Measurements from ENCODE around the gene ZCCHC13.
"Not testable (repeated sequence)": the region's sequence is repeated elsewhere in the genome, so short reads cannot be mapped to it uniquely, and the experiment has no call there.

ZCCHC13 gene

GRCh38 chrX:74321191-74321590 is 17.2 kb downstream of the ZCCHC13 start:
- DNase-seq (ENCODE audit: low read depth): no peak
- no peak for TF ChIP-seq CTCF (conservative IDR thresholded peaks at IDR 0.05; ENCODE audit: low read depth, low read length)

GRCh38 chrX:74324131-74324530 is 20.2 kb downstream of the ZCCHC13 start:
- no peak for TF ChIP-seq CTCF (conservative IDR thresholded peaks at IDR 0.05; ENCODE audit: low read depth, low read length)
- DNase-seq (ENCODE audit: low read depth): no peak
- H3K4me3 ChIP-seq (ENCODE audit: low read length): no peak overlapping the region

More at GRCh38 chrX:74321191-74321590, 17.2 kb downstream of the ZCCHC13 start:
- no peak overlapping the region for H3K4me3 ChIP-seq (ENCODE audit: low read length)

GRCh38 chrX:74325130-74326059 is 21.4 kb downstream of the ZCCHC13 start:
- no peak for DNase-seq (ENCODE audit: low read depth)
- no peak overlapping the region for H3K4me3 ChIP-seq (ENCODE audit: low read length)
- peak; percentile 3 for TF ChIP-seq CTCF (conservative IDR thresholded peaks at IDR 0.05; ENCODE audit: low read depth, low read length)

- no peak for TF ChIP-seq CTCF (conservative IDR thresholded peaks at IDR 0.05; ENCODE audit: low read depth, low read length)
- no peak overlapping the region for H3K4me3 ChIP-seq (ENCODE audit: low read length)
- DNase-seq (ENCODE audit: low read depth): no peak
These were observed 34.9 kb downstream of the ZCCHC13 start for GRCh38 chrX:74338852-74339251.

DNA sequence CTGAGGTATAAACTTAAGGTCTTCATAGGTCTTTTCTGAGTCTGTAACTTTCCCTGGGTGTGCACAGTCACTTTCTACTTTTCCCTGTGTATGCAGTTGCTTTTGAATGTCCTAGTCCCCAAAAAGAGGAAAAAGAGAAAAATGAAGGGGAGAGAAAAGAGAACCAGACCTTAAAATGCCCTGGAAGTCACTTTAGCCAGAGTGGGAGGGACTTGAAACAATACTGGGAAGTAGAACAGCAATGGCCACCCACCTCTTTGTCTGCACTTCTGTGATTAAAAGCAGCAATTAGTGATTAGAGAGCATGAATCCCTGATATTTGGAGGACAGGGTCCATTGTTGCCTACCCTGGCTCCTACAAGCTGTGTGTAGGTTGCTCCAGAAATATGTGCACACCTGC is 36.1 kb downstream of the ZCCHC13 start:
- H3K4me3 ChIP-seq (ENCODE audit: low read length): no peak overlapping the region
- no peak for DNase-seq (ENCODE audit: low read depth)
- no peak for TF ChIP-seq CTCF (conservative IDR thresholded peaks at IDR 0.05; ENCODE audit: low read depth, low read length)

GRCh38 chrX:74342211-74342610 is 38.2 kb downstream of the ZCCHC13 start:
- H3K4me3 ChIP-seq (ENCODE audit: low read length); DNase-seq (ENCODE audit: low read depth): not testable (repeated sequence)

DNA sequence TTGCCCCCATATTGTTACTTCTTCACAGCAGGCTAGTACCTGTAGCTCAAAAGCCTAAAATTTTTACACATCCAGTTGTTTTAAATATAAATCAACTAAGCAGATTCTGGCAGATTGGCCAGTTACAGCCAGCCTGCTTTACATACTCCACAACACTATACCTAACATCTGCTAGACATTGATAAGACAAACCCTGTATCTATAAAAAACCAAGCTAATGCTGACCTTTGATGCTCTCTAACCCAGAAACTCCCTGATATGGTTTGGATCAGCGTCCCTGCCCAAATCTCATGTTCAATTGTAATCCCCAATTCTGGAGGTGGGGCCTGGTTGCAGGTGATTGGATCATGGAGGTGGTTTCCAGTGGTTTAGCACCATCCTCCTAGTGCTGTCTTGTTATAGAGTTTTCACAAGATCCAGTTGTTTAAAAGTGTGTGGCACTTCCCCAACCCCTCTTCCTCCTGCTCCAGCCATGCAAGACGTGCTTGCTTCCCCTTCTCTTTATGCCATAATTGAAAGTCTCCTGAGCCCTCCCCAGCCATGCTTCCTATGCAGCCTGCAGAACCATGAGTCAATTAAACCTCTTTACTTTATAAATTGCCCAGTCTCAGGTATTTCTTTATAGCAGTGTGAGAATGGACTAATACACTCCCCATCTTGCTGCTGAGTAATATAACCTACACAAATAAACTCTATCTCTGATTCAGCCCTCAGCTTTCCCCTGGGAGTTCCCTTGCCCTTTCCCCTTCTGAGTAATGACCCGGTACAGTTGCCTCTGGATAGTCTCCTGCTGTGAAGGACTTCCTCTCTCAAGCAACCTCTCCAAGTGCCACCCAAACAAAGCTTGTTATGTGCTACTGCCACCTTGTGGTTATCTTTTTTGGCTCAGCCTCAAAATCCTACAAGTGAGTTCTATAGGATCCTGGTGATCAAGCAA is 39.6 kb downstream of the ZCCHC13 start:
- peak; percentile 60 for TF ChIP-seq CTCF (conservative IDR thresholded peaks at IDR 0.05; ENCODE audit: low read depth, low read length)
- peak; percentile 25 for DNase-seq (ENCODE audit: low read depth)
- no peak overlapping the region for H3K4me3 ChIP-seq (ENCODE audit: low read length)

Measured in retinal pigment epithelial cell (primary cell).